Mesothelial cell of epicardium (in vitro differentiated cells): ENCODE results near the gene LRIG1. TPM values are rescaled to one million over a fixed set of nuclear protein-coding genes. Genes with fewer than 3 reads are reported as not detected.
A peak's percentile ranks its signal among the peaks of the same experiment; 100 is the strongest.

ENCODE experiments used
- DNase-seq, 2 experiments: peaks; one replicate each; pipeline ENCODE4 v3.0.0; 2021; ENCODE audit warnings: low spot score in 2 of 2; ENCODE audit not compliant: unreplicated experiment in 2 of 2
- H3K27ac Mint-ChIP-seq: 2 replicates; pipeline ENCODE4 v1.8.0; 2021; ENCODE audit warnings: mixed read lengths
- H3K27me3 Mint-ChIP-seq: 2 replicates; pipeline ENCODE4 v1.8.0; 2021; ENCODE audit warnings: low read depth, mixed read lengths
- H3K36me3 Mint-ChIP-seq: 2 replicates; pipeline ENCODE4 v1.8.0; 2021; ENCODE audit warnings: mixed read lengths
- H3K4me1 Mint-ChIP-seq: 2 replicates; pipeline ENCODE4 v1.8.0; 2021; ENCODE audit warnings: mixed read lengths
- H3K4me3 Mint-ChIP-seq: 2 replicates; pipeline ENCODE4 v1.8.0; 2021; ENCODE audit warnings: mild to moderate bottlenecking, moderate library complexity, mixed read lengths
- H3K9me3 Mint-ChIP-seq: 2 replicates; pipeline ENCODE4 v1.8.0; 2021; ENCODE audit warnings: mixed read lengths
- CTCF ChIP-seq: fragments of 200-600 bp; sonication (generic); IDR thresholded peaks from one replicate; pipeline ENCODE4 v1.5.0; 2021; ENCODE audit warnings: antibody characterized with exemption; ENCODE audit not compliant: unreplicated experiment
- total RNA-seq: library from RNA; stranded (reverse); gene quantifications from 3 replicates; pipeline ENCODE4 v1.2.1, GENCODE V29; 2021

The LRIG1 gene
- total RNA-seq, 1 donor from 2014 or later: 5.5 TPM

- DNase-seq: no peak
- no peak overlapping the region for H3K27ac Mint-ChIP-seq
- H3K36me3 Mint-ChIP-seq: no peaks in the 10 kb centered on the region
- no peaks in the 10 kb centered on the region for H3K27me3 Mint-ChIP-seq
- H3K4me1 Mint-ChIP-seq: peaks cover 5% of the 10 kb centered on the region
- TF ChIP-seq CTCF: no peak
- no peaks in the 10 kb centered on the region for H3K9me3 Mint-ChIP-seq
- no peak overlapping the region for H3K4me3 Mint-ChIP-seq
Observed at GRCh38 chr3:66409771-66410754, 90.8 kb downstream of the LRIG1 start.

DNA sequence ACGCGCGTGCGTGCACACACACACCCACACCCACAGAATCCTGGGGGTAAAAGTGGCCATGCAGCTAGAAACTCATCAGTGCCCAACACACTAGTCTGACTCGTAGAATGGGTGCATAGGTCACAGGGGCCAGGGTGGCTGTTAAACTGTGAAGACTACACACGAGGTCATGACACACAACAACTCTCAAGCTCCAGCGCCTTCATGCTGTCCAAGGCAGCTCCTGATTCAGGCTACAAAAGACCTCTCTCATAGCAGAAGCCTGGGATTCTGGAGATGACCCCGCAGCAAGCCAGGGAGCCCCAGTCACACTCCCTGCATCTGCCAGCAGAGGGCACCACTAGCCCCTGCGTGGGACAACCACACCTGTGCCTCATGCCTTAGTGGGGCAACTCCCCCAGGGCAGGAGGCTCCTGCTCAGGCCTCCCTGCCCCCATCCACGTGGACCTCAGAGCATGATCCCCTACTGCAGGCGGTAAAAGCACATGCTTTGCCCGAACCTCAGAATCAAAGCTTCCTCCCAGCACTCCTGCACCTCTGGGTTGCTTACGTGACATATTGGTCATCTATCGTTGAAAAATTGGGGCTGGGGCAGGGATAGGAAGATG, 93.1 kb downstream of the LRIG1 start:
- peak overlapping the region; percentile 11 for H3K27ac Mint-ChIP-seq
- H3K4me3 Mint-ChIP-seq: no peak overlapping the region
- H3K4me1 Mint-ChIP-seq: peaks cover 5% of the 10 kb centered on the region
- TF ChIP-seq CTCF: peak; percentile 80
- H3K36me3 Mint-ChIP-seq: no peaks in the 10 kb centered on the region
- no peaks in the 10 kb centered on the region for H3K9me3 Mint-ChIP-seq
- H3K27me3 Mint-ChIP-seq: no peaks in the 10 kb centered on the region
- DNase-seq: peak in 1 of 2 experiments; percentile 83

GRCh38 chr3:66406831-66407610, 93.8 kb downstream of the LRIG1 start:
- TF ChIP-seq CTCF: no peak
- DNase-seq: no peak
- H3K4me3 Mint-ChIP-seq: no peak overlapping the region
- H3K27me3 Mint-ChIP-seq: no peaks in the 10 kb centered on the region
- no peak overlapping the region for H3K27ac Mint-ChIP-seq
- no peaks in the 10 kb centered on the region for H3K36me3 Mint-ChIP-seq
- H3K4me1 Mint-ChIP-seq: peaks cover 5% of the 10 kb centered on the region
- H3K9me3 Mint-ChIP-seq: no peaks in the 10 kb centered on the region

DNA sequence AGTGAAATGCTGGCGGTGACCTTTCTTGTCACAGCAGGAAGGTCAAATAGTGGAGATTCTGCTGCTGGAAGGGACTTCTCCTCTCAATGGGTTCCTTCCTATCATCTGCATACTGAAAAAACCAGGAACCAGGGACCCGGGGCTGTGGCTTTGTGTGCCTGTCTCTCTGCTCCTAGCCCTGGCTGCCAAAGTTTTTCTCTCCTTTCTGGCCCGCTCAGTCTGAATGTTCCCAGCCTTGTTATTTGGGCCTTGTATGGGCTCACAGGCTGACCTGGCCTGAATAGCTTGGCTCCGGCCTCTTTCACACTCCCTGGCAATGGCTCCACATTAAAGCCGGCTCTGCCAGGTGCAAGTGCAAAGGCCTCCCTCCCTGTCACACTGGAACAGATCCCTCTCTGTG, 94.7 kb downstream of the LRIG1 start:
- peaks cover 5% of the 10 kb centered on the region for H3K4me1 Mint-ChIP-seq
- no peak for TF ChIP-seq CTCF
- DNase-seq: no peak
- H3K4me3 Mint-ChIP-seq: no peak overlapping the region
- H3K9me3 Mint-ChIP-seq: no peaks in the 10 kb centered on the region
- H3K27ac Mint-ChIP-seq: no peak overlapping the region
- H3K27me3 Mint-ChIP-seq: no peaks in the 10 kb centered on the region
- H3K36me3 Mint-ChIP-seq: no peaks in the 10 kb centered on the region

GRCh38 chr3:66405701-66406091, 95.1 kb downstream of the LRIG1 start:
- H3K9me3 Mint-ChIP-seq: no peaks in the 10 kb centered on the region
- H3K27ac Mint-ChIP-seq: no peak overlapping the region
- no peak for TF ChIP-seq CTCF
- H3K4me3 Mint-ChIP-seq: no peak overlapping the region
- H3K27me3 Mint-ChIP-seq: no peaks in the 10 kb centered on the region
- H3K4me1 Mint-ChIP-seq: peaks cover 5% of the 10 kb centered on the region
- no peaks in the 10 kb centered on the region for H3K36me3 Mint-ChIP-seq
- no peak for DNase-seq
